Lower lobe of right lung (tissue), 2 donors: ENCODE results near the gene WASF2. TPM values are rescaled to one million over a fixed set of nuclear protein-coding genes. Genes with fewer than 3 reads are reported as not detected.

Experiments used
- ATAC-seq, 2 donors: fragments of 200-7000 bp; cut with Tn5 transposase; one replicate each; pipeline ENCODE4 v1.9.1; 2020 to 2022; ENCODE audit warnings: mild to moderate bottlenecking in 2 of 2, moderate library complexity in 2 of 2
- DNase-seq: peaks from one replicate; pipeline ENCODE4 v3.0.0-alpha.2; 2020
- H3K27ac ChIP-seq: fragments of 200-600 bp; one replicate; pipeline ENCODE4 v1.8.0; 2022
- H3K27me3 ChIP-seq: fragments of 200-600 bp; one replicate; pipeline ENCODE4 v1.8.0; 2022; ENCODE audit warnings: low read depth
- H3K36me3 ChIP-seq: fragments of 200-600 bp; one replicate; pipeline ENCODE4 v1.8.0; 2022; ENCODE audit warnings: mild to moderate bottlenecking
- H3K4me1 ChIP-seq: fragments of 200-600 bp; one replicate; pipeline ENCODE4 v1.8.0; 2022
- H3K4me3 ChIP-seq: fragments of 200-600 bp; one replicate; pipeline ENCODE4 v1.8.0; 2022; ENCODE audit warnings: mild to moderate bottlenecking
- H3K9me3 ChIP-seq: fragments of 200-600 bp; one replicate; pipeline ENCODE4 v1.8.0; 2022
- CTCF ChIP-seq: fragments of 200-600 bp; IDR thresholded peaks from one replicate; pipeline ENCODE4 v1.8.0; 2022; ENCODE audit warnings: antibody characterized with exemption, mild to moderate bottlenecking
- intact Hi-C: fragments of 100-400 bp; cut with DNase I; formaldehyde crosslinking; loops from one replicate; pipeline ENCODE4 v1.11.0; 2022
- total RNA-seq: library from RNA; stranded (reverse); fragmentation: NEBNext Ultra II Directional; extraction: Animal tissue kit (Norgen Biotek cat#: 25700); gene quantifications from one replicate; pipeline ENCODE4 v1.2.1, GENCODE V29; 2021
- donor health status: DM: no; HTN: yes; CAD: no; lungs with severe emphysema.

Gene WASF2
- total RNA-seq, 1 donor from 2014 or later: 159 TPM

- intact Hi-C loops: no loop called here
- no peak for DNase-seq
- Histone ChIP-seq H3K27me3 (no peaks in the 10 kb centered on the region), H3K27ac (no peak overlapping the region), H3K36me3 (no peaks in the 10 kb centered on the region), H3K4me1 (peaks cover 61% of the 10 kb centered on the region), H3K4me3 (no peak overlapping the region), H3K9me3 (no peaks in the 10 kb centered on the region)
- TF ChIP-seq CTCF: no peak
- ATAC-seq: no peak
These were observed 28.8 kb upstream of the WASF2 start for GRCh38 chr1:27518808-27519207.

GRCh38 chr1:27517907-27518718 lies 28.1 kb upstream of the WASF2 start:
- intact Hi-C loops: no loop called here
- Histone ChIP-seq H3K4me3 (no peak overlapping the region), H3K4me1 (peaks cover 56% of the 10 kb centered on the region), H3K27ac (peak overlapping the region; percentile 46), H3K9me3 (no peaks in the 10 kb centered on the region), H3K36me3 (no peaks in the 10 kb centered on the region), H3K27me3 (no peaks in the 10 kb centered on the region)
- ATAC-seq: no peak
- no peak for TF ChIP-seq CTCF
- DNase-seq: no peak

GRCh38 chr1:27517301-27517700 lies 27.3 kb upstream of the WASF2 start:
- peaks cover 47% of the 10 kb centered on the region for H3K4me1 ChIP-seq
- DNase-seq (no peak), ATAC-seq (no peak)
- no peak for TF ChIP-seq CTCF
- no peaks in the 10 kb centered on the region for H3K9me3 ChIP-seq
- H3K4me3 ChIP-seq: no peak overlapping the region
- intact Hi-C loops: no loop called here
- no peaks in the 10 kb centered on the region for H3K36me3 ChIP-seq
- H3K27ac ChIP-seq: peak overlapping the region; percentile 46
- no peaks in the 10 kb centered on the region for H3K27me3 ChIP-seq

GRCh38 chr1:27515626-27516025 lies 25.7 kb upstream of the WASF2 start:
- Histone ChIP-seq H3K27me3 (no peaks in the 10 kb centered on the region), H3K9me3 (no peaks in the 10 kb centered on the region), H3K36me3 (no peaks in the 10 kb centered on the region), H3K4me1 (peaks cover 31% of the 10 kb centered on the region), H3K27ac (no peak overlapping the region), H3K4me3 (no peak overlapping the region)
- ATAC-seq (no peak), DNase-seq (no peak)
- no peak for TF ChIP-seq CTCF
- intact Hi-C loops: no loop called here

GRCh38 chr1:27513958-27514357 lies 24.0 kb upstream of the WASF2 start:
- H3K4me1 ChIP-seq: peaks cover 15% of the 10 kb centered on the region
- H3K27ac ChIP-seq: peak overlapping the region; percentile 48
- no peaks in the 10 kb centered on the region for H3K9me3 ChIP-seq
- H3K36me3 ChIP-seq: no peaks in the 10 kb centered on the region
- peak; percentile 56 for DNase-seq
- H3K27me3 ChIP-seq: no peaks in the 10 kb centered on the region
- peak; percentile 50 to 70 for ATAC-seq
- no peak for TF ChIP-seq CTCF
- intact Hi-C loops: no loop called here
- no peak overlapping the region for H3K4me3 ChIP-seq
